A549 (cell line): ENCODE data around the gene PRRT3. TPM values are rescaled to one million over a fixed set of nuclear protein-coding genes. Genes with fewer than 3 reads are reported as not detected.
"Not testable (repeated sequence)": the region's sequence is repeated elsewhere in the genome, so short reads cannot be mapped to it uniquely, and the experiment has no call there.

Source experiments
- ATAC-seq, 2 experiments: fragments of 200-7000 bp in 1 of 2; fragments of >200 bp in 1 of 2; cut with Nextera tagmentation in 1 of 2; cut with Tn5 transposase in 1 of 2; 3 replicates each; pipeline versions ENCODE4 v1.8.0 to v1.9.1; 2018 to 2020; ENCODE audit warnings: mild to moderate bottlenecking in 1 of 2, moderate library complexity in 1 of 2
- CTCF ChIA-PET: fragments of 300-600 bp; sonication (Branson Sonifier 250); formaldehyde crosslinking; extraction: SDS; loops from one replicate; lab custom pipeline; 2021; ENCODE audit warnings: antibody characterized with exemption, inconsistent platforms; lab: Yijun Ruan, JAX
- POLR2A ChIA-PET: fragments of 350-600 bp; formaldehyde crosslinking; extraction: SDS; loops from one replicate; lab custom pipeline; 2021; ENCODE audit warnings: antibody characterized with exemption, inconsistent platforms; lab: Yijun Ruan, JAX
- DNase-seq, 2 experiments: peaks; one replicate each; pipeline versions ENCODE4 v3.0.0 to v3.0.0-alpha.2; 2011 to 2016; ENCODE audit warnings: low read depth in 1 of 2, low spot score in 1 of 2
- FAIRE-seq: peaks from 2 replicates; lab custom pipeline; 2011; peaks lifted over from hg19 to GRCh38; lab: Jason Lieb, UNC
- H3K27ac ChIP-seq, 2 experiments: fragments of >200 bp; sonication (Bioruptor Twin); formaldehyde crosslinking; 3 replicates each; pipeline ENCODE4 v1.5.1; 2016 to 2017
- H3K4me1 ChIP-seq: fragments of >200 bp; sonication (Bioruptor Twin); formaldehyde crosslinking; 3 replicates; pipeline ENCODE4 v1.6.1; 2016
- H3K4me2 ChIP-seq: fragments of >200 bp; sonication (Bioruptor Twin); formaldehyde crosslinking; 3 replicates; pipeline ENCODE4 v1.6.1; 2016
- H3K4me3 ChIP-seq: fragments of >200 bp; sonication (Bioruptor Twin); formaldehyde crosslinking; 3 replicates; pipeline ENCODE4 v1.5.1; 2016
- H3K9me3 ChIP-seq: fragments of >200 bp; sonication (Bioruptor Twin); formaldehyde crosslinking; 3 replicates; pipeline ENCODE4 v1.6.1; 2016
- CEBPB ChIP-seq, 2 experiments: fragments of >200 bp in 1 of 2; sonication (Bioruptor Twin) in 1 of 2; formaldehyde crosslinking in 1 of 2; IDR thresholded peaks; 2 replicates each; pipeline ENCODE4 v1.6.1; 2012 to 2016
- WGBS: methylation state at CpG from one replicate; pipeline ENCODE4 v1.1.6; 2017; ENCODE audit errors: missing lambda C conversion rate; 5-methylcytosine and 5-hydroxymethylcytosine counted together
- polyA plus RNA-seq, 4 experiments: library from polyadenylated mRNA; depleted of rRNA in 3 of 4; stranded (reverse); fragments of >200 nt; fragmentation: RNase III in 1 of 4; extraction: RNeasy Plus Mini Kit Qiagen cat#74134 plus additional on column Dnase treatment in 1 of 4; gene quantifications; 2 replicates in 3 of 4; 3 replicates in 1 of 4; pipeline ENCODE4 v1.2.3, GENCODE V29; 2011 to 2017
- small RNA-seq, 6 experiments: library from RNA; depleted of rRNA; stranded (forward); fragments of <200 nt; gene quantifications; one replicate each; pipeline ENCODE3, GENCODE V24; 2012

PRRT3 gene
- polyA plus RNA-seq, 2 of the 4 experiments (the other 2 are of a cell fraction), result 0.53 to 1.1 TPM

DNA sequence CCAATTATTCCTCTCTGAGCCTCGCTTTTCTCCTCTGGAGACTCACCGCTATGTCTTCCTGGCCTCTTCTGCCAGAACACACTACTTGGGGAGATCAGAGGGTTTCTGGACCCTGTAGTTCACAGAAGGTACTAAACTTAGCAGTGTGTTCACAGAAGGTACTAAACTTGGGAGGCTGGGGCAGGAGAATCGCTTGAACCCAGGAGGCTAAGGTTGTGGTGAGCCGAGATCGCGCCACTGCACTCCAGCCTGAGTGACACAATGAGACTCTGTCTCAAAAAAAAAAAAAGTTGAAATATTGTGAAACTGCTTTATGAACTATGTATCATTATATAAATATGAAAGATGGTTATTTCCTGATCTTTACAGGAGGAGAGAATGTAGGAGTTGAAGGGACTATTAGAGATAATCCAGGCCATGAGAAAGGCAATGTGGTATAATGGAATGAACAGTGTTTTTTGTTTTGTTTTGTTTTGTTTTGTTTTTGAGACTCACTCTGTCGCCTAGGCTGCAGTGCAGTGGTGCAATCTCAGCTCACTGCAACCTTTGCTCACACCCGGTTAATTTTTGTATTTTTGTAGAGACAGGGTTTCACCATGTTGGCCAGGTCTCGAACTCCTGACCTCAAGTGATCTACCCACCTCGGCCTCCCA lies 55.3 kb downstream of the PRRT3 start:
- not testable (repeated sequence) for DNase-seq, H3K4me3 ChIP-seq, FAIRE-seq, H3K9me3 ChIP-seq
- peaks cover 72% of the 10 kb centered on the region for H3K4me1 ChIP-seq
- 77% methylated on average over 10 of the region's 10 CpGs for WGBS
- TF ChIP-seq CEBPB (IDR thresholded peaks at IDR 0.05), result peak in 1 of 2 experiments; percentile 16; a peak in 1 of 4 replicates
- POLR2A ChIA-PET, result interaction anchor here (0.8 kb wide), 1 partner anchor 16 kb away, joined by 5 read pairs; no protein-coding TSS in a partner anchor
- peak in 1 of 2 experiments; percentile 14; a peak in 3 of 6 replicates for ATAC-seq
- CTCF ChIA-PET, result interaction anchor here (0.7 to 1.7 kb wide), 5 partner anchors 13 to 146 kb away, joined by 4 to 5 read pairs (median 4); partner anchors contain the start of gene CRELD1
- H3K4me2 ChIP-seq, result peak overlapping the region; percentile 68
- H3K27ac ChIP-seq, result peak overlapping the region; percentile 76 to 82

DNA sequence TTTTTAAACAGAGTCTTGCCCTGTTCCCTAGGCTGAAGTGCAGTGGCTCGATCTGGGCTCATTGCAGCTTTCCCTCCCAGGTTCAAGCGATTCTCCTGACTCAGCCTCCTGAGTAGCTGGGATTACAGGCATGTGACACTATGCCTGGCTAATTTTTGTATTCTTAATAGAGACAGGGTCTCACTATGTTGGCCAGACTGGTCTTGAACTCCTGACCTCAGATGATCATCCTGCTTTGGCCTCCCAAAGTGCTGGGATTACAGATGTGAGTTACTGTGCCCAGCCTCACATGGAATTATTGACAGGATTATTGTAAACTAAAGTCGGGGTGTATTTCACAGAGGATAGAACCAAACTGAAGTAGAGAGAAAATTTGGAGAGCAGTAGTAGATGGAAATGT lies 56.5 kb downstream of the PRRT3 start:
- H3K9me3 ChIP-seq, H3K27ac ChIP-seq, DNase-seq, ATAC-seq, H3K4me3 ChIP-seq, FAIRE-seq, H3K4me2 ChIP-seq: not testable (repeated sequence)
- ChIA-PET CTCF (interaction anchor here (0.8 to 1.4 kb wide), 3 partner anchors 11 to 51 kb away, joined by 3 to 4 read pairs (median 4); no protein-coding TSS in a partner anchor), POLR2A (interaction anchor here (0.6 kb wide), 1 partner anchor 258 kb away, joined by 3 read pairs; no protein-coding TSS in a partner anchor)
- H3K4me1 ChIP-seq, result peaks cover 77% of the 10 kb centered on the region
- WGBS, result 96% methylated on average over 3 of the region's 3 CpGs

Small RNA genes within 50 kb of the gene (small RNA-seq; reads per million reads assigned to genes)
- gene CYCSP10, result 0 reads per million in 6 experiments
- gene RNU6-882P, result 0 reads per million in 6 experiments

Other genes with a start within 250 kb of the PRRT3 start
- 0.03 and 0.07 TPM in 2 replicates for gene CPNE9, start 248.6 kb downstream of the PRRT3 start, polyA plus RNA-seq (2011; rRNA removed)
- 0.05 to 0.07 TPM in 2 of 3 replicates, not detected in the other for gene CPNE9, start 248.6 kb downstream of the PRRT3 start, polyA plus RNA-seq (2017; fragmentation: RNase III; extraction: RNeasy Plus Mini Kit Qiagen cat#74134 plus additional on column Dnase treatment)
- gene BRPF1, start 220.7 kb downstream of the PRRT3 start, polyA plus RNA-seq (2011; rRNA removed), result 8.6 and 10.1 TPM in 2 replicates
- gene BRPF1, start 220.7 kb downstream of the PRRT3 start, polyA plus RNA-seq (2017; fragmentation: RNase III; extraction: RNeasy Plus Mini Kit Qiagen cat#74134 plus additional on column Dnase treatment), result 11.9 to 12.4 TPM (median 12.1 TPM) in 3 replicates
- gene OGG1, start 202.5 kb downstream of the PRRT3 start, polyA plus RNA-seq (2011; rRNA removed), result 21.2 and 21.6 TPM in 2 replicates
- gene OGG1, start 202.5 kb downstream of the PRRT3 start, polyA plus RNA-seq (2017; fragmentation: RNase III; extraction: RNeasy Plus Mini Kit Qiagen cat#74134 plus additional on column Dnase treatment), result 17.2 to 20.0 TPM (median 18.1 TPM) in 3 replicates
- 13.5 and 16.0 TPM in 2 replicates for gene CAMK1, start 182.5 kb downstream of the PRRT3 start, polyA plus RNA-seq (2011; rRNA removed)
- 15.6 to 16.1 TPM (median 15.9 TPM) in 3 replicates for gene CAMK1, start 182.5 kb downstream of the PRRT3 start, polyA plus RNA-seq (2017; fragmentation: RNase III; extraction: RNeasy Plus Mini Kit Qiagen cat#74134 plus additional on column Dnase treatment)
- gene TADA3, start 159.9 kb downstream of the PRRT3 start, polyA plus RNA-seq (2011; rRNA removed), result 42.6 and 49.2 TPM in 2 replicates
- 44.3 to 53.6 TPM (median 50.3 TPM) in 3 replicates for gene TADA3, start 159.9 kb downstream of the PRRT3 start, polyA plus RNA-seq (2017; fragmentation: RNase III; extraction: RNeasy Plus Mini Kit Qiagen cat#74134 plus additional on column Dnase treatment)
- gene ARPC4, start 159.3 kb downstream of the PRRT3 start, polyA plus RNA-seq (2011; rRNA removed), result 126 and 140 TPM in 2 replicates
- gene ARPC4, start 159.3 kb downstream of the PRRT3 start, polyA plus RNA-seq (2017; fragmentation: RNase III; extraction: RNeasy Plus Mini Kit Qiagen cat#74134 plus additional on column Dnase treatment), result 292 to 310 TPM (median 298 TPM) in 3 replicates
- gene TTLL3, start 142.1 kb downstream of the PRRT3 start, polyA plus RNA-seq (2011; rRNA removed), result 13.0 and 18.1 TPM in 2 replicates
- 9.9 to 12.8 TPM (median 10.3 TPM) in 3 replicates for gene TTLL3, start 142.1 kb downstream of the PRRT3 start, polyA plus RNA-seq (2017; fragmentation: RNase III; extraction: RNeasy Plus Mini Kit Qiagen cat#74134 plus additional on column Dnase treatment)
- 38.9 and 47.1 TPM in 2 replicates for gene RPUSD3, start 108.4 kb downstream of the PRRT3 start, polyA plus RNA-seq (2011; rRNA removed)
- 42.2 to 45.0 TPM (median 44.5 TPM) in 3 replicates for gene RPUSD3, start 108.4 kb downstream of the PRRT3 start, polyA plus RNA-seq (2017; fragmentation: RNase III; extraction: RNeasy Plus Mini Kit Qiagen cat#74134 plus additional on column Dnase treatment)
- 6.3 and 10.4 TPM in 2 replicates for gene CIDEC, start 72.2 kb downstream of the PRRT3 start, polyA plus RNA-seq (2011; rRNA removed)
- gene CIDEC, start 72.2 kb downstream of the PRRT3 start, polyA plus RNA-seq (2017; fragmentation: RNase III; extraction: RNeasy Plus Mini Kit Qiagen cat#74134 plus additional on column Dnase treatment), result 2.0 to 3.3 TPM (median 2.8 TPM) in 3 replicates
- 63.2 and 79.3 TPM in 2 replicates for gene JAGN1, start 61.8 kb downstream of the PRRT3 start, polyA plus RNA-seq (2011; rRNA removed)
- 48.6 to 53.7 TPM (median 49.6 TPM) in 3 replicates for gene JAGN1, start 61.8 kb downstream of the PRRT3 start, polyA plus RNA-seq (2017; fragmentation: RNase III; extraction: RNeasy Plus Mini Kit Qiagen cat#74134 plus additional on column Dnase treatment)
- gene IL17RE, start 49.6 kb downstream of the PRRT3 start, polyA plus RNA-seq (2011; rRNA removed), result 0.53 and 0.60 TPM in 2 replicates
- 0.44 to 0.67 TPM (median 0.47 TPM) in 3 replicates for gene IL17RE, start 49.6 kb downstream of the PRRT3 start, polyA plus RNA-seq (2017; fragmentation: RNase III; extraction: RNeasy Plus Mini Kit Qiagen cat#74134 plus additional on column Dnase treatment)
- gene IL17RC, start 35.3 kb downstream of the PRRT3 start, polyA plus RNA-seq (2011; rRNA removed), result 7.7 and 12.2 TPM in 2 replicates
- 9.1 to 9.8 TPM (median 9.4 TPM) in 3 replicates for gene IL17RC, start 35.3 kb downstream of the PRRT3 start, polyA plus RNA-seq (2017; fragmentation: RNase III; extraction: RNeasy Plus Mini Kit Qiagen cat#74134 plus additional on column Dnase treatment)
- gene CRELD1, start 18.6 kb downstream of the PRRT3 start, polyA plus RNA-seq (2011; rRNA removed), result 13.1 and 13.9 TPM in 2 replicates
- gene CRELD1, start 18.6 kb downstream of the PRRT3 start, polyA plus RNA-seq (2017; fragmentation: RNase III; extraction: RNeasy Plus Mini Kit Qiagen cat#74134 plus additional on column Dnase treatment), result 9.8 to 13.6 TPM (median 11.1 TPM) in 3 replicates
- gene EMC3, start 34.4 kb upstream of the PRRT3 start, polyA plus RNA-seq (2011; rRNA removed), result 133 and 170 TPM in 2 replicates
- 63.5 to 72.9 TPM (median 65.0 TPM) in 3 replicates for gene EMC3, start 34.4 kb upstream of the PRRT3 start, polyA plus RNA-seq (2017; fragmentation: RNase III; extraction: RNeasy Plus Mini Kit Qiagen cat#74134 plus additional on column Dnase treatment)
- 37.7 and 44.3 TPM in 2 replicates for gene FANCD2, start 74.0 kb upstream of the PRRT3 start, polyA plus RNA-seq (2011; rRNA removed)
- 25.1 to 27.9 TPM (median 26.9 TPM) in 3 replicates for gene FANCD2, start 74.0 kb upstream of the PRRT3 start, polyA plus RNA-seq (2017; fragmentation: RNase III; extraction: RNeasy Plus Mini Kit Qiagen cat#74134 plus additional on column Dnase treatment)
- gene FANCD2OS, start 155.8 kb upstream of the PRRT3 start, polyA plus RNA-seq (2011; rRNA removed), result not detected in 2 replicates
- not detected in 3 replicates for gene FANCD2OS, start 155.8 kb upstream of the PRRT3 start, polyA plus RNA-seq (2017; fragmentation: RNase III; extraction: RNeasy Plus Mini Kit Qiagen cat#74134 plus additional on column Dnase treatment)
- gene BRK1, start 163.3 kb upstream of the PRRT3 start, polyA plus RNA-seq (2011; rRNA removed), result 173 and 189 TPM in 2 replicates
- gene BRK1, start 163.3 kb upstream of the PRRT3 start, polyA plus RNA-seq (2017; fragmentation: RNase III; extraction: RNeasy Plus Mini Kit Qiagen cat#74134 plus additional on column Dnase treatment), result 184 to 200 TPM (median 191 TPM) in 3 replicates
- gene VHL, start 189.4 kb upstream of the PRRT3 start, polyA plus RNA-seq (2011; rRNA removed), result 19.7 and 23.8 TPM in 2 replicates
- gene VHL, start 189.4 kb upstream of the PRRT3 start, polyA plus RNA-seq (2017; fragmentation: RNase III; extraction: RNeasy Plus Mini Kit Qiagen cat#74134 plus additional on column Dnase treatment), result 40.7 to 41.4 TPM (median 41.2 TPM) in 3 replicates
- gene IRAK2, start 212.5 kb upstream of the PRRT3 start, polyA plus RNA-seq (2011; rRNA removed), result 12.5 and 15.3 TPM in 2 replicates
- gene IRAK2, start 212.5 kb upstream of the PRRT3 start, polyA plus RNA-seq (2017; fragmentation: RNase III; extraction: RNeasy Plus Mini Kit Qiagen cat#74134 plus additional on column Dnase treatment), result 7.8 to 9.1 TPM (median 7.9 TPM) in 3 replicates